Activated B cell treated with CpG ODN at 0.5 μM for 24 hours (primary cell): ENCODE results near the gene MANSC1. TPM values are rescaled to one million over a fixed set of nuclear protein-coding genes. Genes with fewer than 3 reads are reported as not detected.

Experiments used
- ATAC-seq: fragments of 200-7000 bp; cut with Tn5 transposase; one replicate; pipeline ENCODE4 v1.10.0; 2021; ENCODE audit warnings: low read depth, mild to moderate bottlenecking, moderate library complexity
- CTCF ChIA-PET: fragments of 350-600 bp; sonication (Branson Sonifier 250); formaldehyde crosslinking; loops from one replicate; lab custom pipeline; 2021; ENCODE audit warnings: antibody characterized with exemption; lab: Charles Lee
- POLR2A ChIA-PET: fragments of 350-600 bp; sonication (Branson Sonifier 250); formaldehyde crosslinking; loops from one replicate; lab custom pipeline; 2021; ENCODE audit warnings: antibody characterized with exemption; lab: Charles Lee
- DNase-seq: peaks from one replicate; pipeline ENCODE4 v3.0.0; 2022
- H3K27ac Mint-ChIP-seq: one replicate; pipeline ENCODE4 v1.8.0; 2020; ENCODE audit warnings: mixed read lengths
- H3K27me3 Mint-ChIP-seq: one replicate; pipeline ENCODE4 v1.8.0; 2021; ENCODE audit warnings: mixed read lengths
- H3K36me3 Mint-ChIP-seq: one replicate; pipeline ENCODE4 v1.8.0; 2021; ENCODE audit warnings: low read depth, mixed read lengths
- H3K4me1 Mint-ChIP-seq: one replicate; pipeline ENCODE4 v1.8.0; 2021; ENCODE audit warnings: mixed read lengths
- H3K4me3 Mint-ChIP-seq: one replicate; pipeline ENCODE4 v1.8.0; 2020; ENCODE audit warnings: mild to moderate bottlenecking, mixed read lengths
- H3K9me3 Mint-ChIP-seq: one replicate; pipeline ENCODE4 v1.8.0; 2020; ENCODE audit warnings: mixed read lengths
- CTCF ChIP-seq: fragments of 200-600 bp; IDR thresholded peaks from one replicate; pipeline ENCODE4 v1.8.0; 2022; ENCODE audit warnings: antibody characterized with exemption, mild to moderate bottlenecking
- intact Hi-C: fragments of 100-400 bp; cut with micrococcal nuclease; formaldehyde crosslinking; loops from one replicate; pipeline ENCODE4 v1.15.1; 2024
- total RNA-seq: library from RNA; stranded (reverse); gene quantifications from 2 replicates; pipeline ENCODE4 v1.2.3, GENCODE V29; 2022

MANSC1 gene
- total RNA-seq, 1 donor from 2014 or later, result 0.86 TPM

DNA sequence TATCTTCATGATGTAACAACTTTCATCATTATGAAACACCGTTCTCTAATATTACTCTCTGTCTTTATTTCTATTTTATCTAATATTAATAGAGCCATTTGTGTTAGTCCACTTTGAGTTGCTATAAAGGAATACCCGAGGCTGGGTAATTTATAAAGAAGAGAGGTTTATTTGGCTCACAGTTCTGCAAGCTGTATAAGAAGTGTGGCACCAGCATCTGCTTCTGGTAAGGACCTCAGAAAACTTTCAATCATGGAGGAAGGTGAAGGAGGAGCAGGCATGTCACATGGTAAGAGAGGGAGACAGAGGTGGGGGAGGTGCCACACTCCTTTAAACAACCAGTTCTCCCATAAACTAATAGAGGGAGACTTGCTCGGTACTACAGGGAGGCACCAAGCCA, 31.9 kb upstream of the MANSC1 start:
- intact Hi-C loops, result no loop called here
- Mint-ChIP-seq H3K4me3 (no peak overlapping the region), H3K4me1 (peaks cover 19% of the 10 kb centered on the region), H3K9me3 (no peaks in the 10 kb centered on the region), H3K36me3 (peaks cover 30% of the 10 kb centered on the region), H3K27ac (no peak overlapping the region), H3K27me3 (no peaks in the 10 kb centered on the region)
- CTCF ChIA-PET, result no interaction called here
- POLR2A ChIA-PET, result no interaction called here
- ATAC-seq (no peak), DNase-seq (no peak)
- TF ChIP-seq CTCF, result no peak

DNA sequence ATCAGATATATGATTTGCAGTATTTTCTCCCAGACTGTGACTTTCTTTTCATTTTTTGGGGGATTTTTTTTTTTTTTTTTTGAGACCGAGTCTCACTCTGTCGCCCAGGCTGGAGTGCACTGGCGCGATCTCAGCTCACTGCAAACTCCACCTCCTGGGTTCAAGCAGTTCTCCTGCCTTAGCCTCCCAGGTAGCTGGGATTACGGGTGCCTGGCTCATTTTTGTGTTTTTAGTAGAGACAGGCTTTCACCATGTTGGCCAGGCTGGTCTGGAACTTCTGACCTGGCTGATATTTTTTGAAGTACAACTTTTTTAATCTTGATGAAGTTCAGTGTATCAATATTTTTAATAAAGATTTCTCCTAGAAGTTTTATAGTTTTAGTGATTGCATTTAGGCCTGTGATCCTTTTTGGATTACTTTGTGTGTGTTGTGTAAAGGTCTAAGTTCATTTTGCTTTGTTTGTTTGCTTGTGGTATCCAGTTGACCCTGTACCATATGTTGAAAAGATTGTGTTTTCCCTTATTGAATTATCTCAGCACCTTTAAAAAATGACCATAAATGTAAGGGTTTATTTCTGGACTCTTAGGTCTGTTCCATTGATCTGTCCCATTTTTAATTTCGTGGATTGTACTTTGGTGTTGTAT, 31.0 kb upstream of the MANSC1 start:
- no peak for ATAC-seq
- DNase-seq, result no peak
- intact Hi-C loops, result no loop called here
- peaks cover 31% of the 10 kb centered on the region for H3K36me3 Mint-ChIP-seq
- H3K27ac Mint-ChIP-seq, result no peak overlapping the region
- H3K4me1 Mint-ChIP-seq, result peaks cover 19% of the 10 kb centered on the region
- H3K9me3 Mint-ChIP-seq, result no peaks in the 10 kb centered on the region
- ChIA-PET POLR2A (interaction anchor here (0.6 kb wide), 1 partner anchor 356 kb away, joined by 3 read pairs; no protein-coding TSS in a partner anchor), CTCF (interaction anchor here (6.9 kb wide), 1 partner anchor 356 kb away, joined by 148 read pairs; no protein-coding TSS in a partner anchor)
- H3K4me3 Mint-ChIP-seq, result no peak overlapping the region
- H3K27me3 Mint-ChIP-seq, result no peaks in the 10 kb centered on the region
- no peak for TF ChIP-seq CTCF

- H3K4me1 Mint-ChIP-seq, result peaks cover 19% of the 10 kb centered on the region
- TF ChIP-seq CTCF, result no peak
- H3K27me3 Mint-ChIP-seq, result no peaks in the 10 kb centered on the region
- H3K27ac Mint-ChIP-seq, result peak overlapping the region; percentile 71
- DNase-seq (no peak), ATAC-seq (peak; percentile 62)
- H3K9me3 Mint-ChIP-seq, result no peaks in the 10 kb centered on the region
- CTCF ChIA-PET, result interaction anchor here (0.9 to 6.9 kb wide), 3 partner anchors 184 to 357 kb away, joined by 3 to 148 read pairs (median 4); no protein-coding TSS in a partner anchor
- intact Hi-C loops, result loop anchor here (5.0 kb wide), 1 partner anchor 832 kb away; no protein-coding TSS in a partner anchor
- POLR2A ChIA-PET, result interaction anchor here (0.9 to 1.2 kb wide), 3 partner anchors 22 to 356 kb away, joined by 3 to 4 read pairs (median 3); no protein-coding TSS in a partner anchor
- no peak overlapping the region for H3K4me3 Mint-ChIP-seq
- H3K36me3 Mint-ChIP-seq, result peaks cover 27% of the 10 kb centered on the region
Measured at GRCh38 chr12:12379831-12380730, 30.0 kb upstream of the MANSC1 start.

GRCh38 chr12:12378616-12379015, 28.6 kb upstream of the MANSC1 start:
- ChIA-PET POLR2A (no interaction called here), CTCF (interaction anchor here (1.0 to 6.9 kb wide), 2 partner anchors 278 to 358 kb away, joined by 4 to 148 read pairs; no protein-coding TSS in a partner anchor)
- no peaks in the 10 kb centered on the region for H3K9me3 Mint-ChIP-seq
- ATAC-seq (no peak), DNase-seq (no peak)
- H3K27ac Mint-ChIP-seq, result no peak overlapping the region
- H3K4me1 Mint-ChIP-seq, result peaks cover 19% of the 10 kb centered on the region
- H3K27me3 Mint-ChIP-seq, result no peaks in the 10 kb centered on the region
- intact Hi-C loops, result loop anchor here (5.0 kb wide), 1 partner anchor 834 kb away; no protein-coding TSS in a partner anchor
- H3K4me3 Mint-ChIP-seq, result no peak overlapping the region
- peaks cover 17% of the 10 kb centered on the region for H3K36me3 Mint-ChIP-seq
- TF ChIP-seq CTCF, result no peak
